IMR-90 (cell line): ENCODE measurements around the gene SUGCT. TPM values are rescaled to one million over a fixed set of nuclear protein-coding genes. Genes with fewer than 3 reads are reported as not detected.

Source experiments
- ATAC-seq: fragments of 200-7000 bp; cut with Tn5 transposase; 2 replicates; pipeline ENCODE4 v1.9.1; 2020; ENCODE audit warnings: low read depth, mild to moderate bottlenecking, moderate library complexity
- BruUV-seq: library from RNA; stranded (reverse); fragments of 400-500 nt; replicated peaks from 2 replicates; lab custom pipeline; 2021; lab: Mats Ljungman, UMichigan
- CTCF ChIA-PET: fragments of 300-600 bp; formaldehyde crosslinking; extraction: SDS; loops from one replicate; lab custom pipeline; 2021; ENCODE audit warnings: antibody characterized with exemption; lab: Yijun Ruan, JAX
- POLR2A ChIA-PET: fragments of 300-600 bp; sonication (Branson Sonifier 250); formaldehyde crosslinking; loops from one replicate; lab custom pipeline; 2022; ENCODE audit warnings: antibody characterized with exemption; ENCODE audit not compliant: unreplicated experiment; lab: Charles Lee
- DNase-seq: peaks from one replicate; pipeline ENCODE4 v3.0.0; 2013
- H2AFZ ChIP-seq: replicated peaks from 2 replicates; pipeline ENCODE3; 2013; ENCODE audit warnings: low read length, mild to moderate bottlenecking; ENCODE audit not compliant: poor library complexity
- H2AK5ac ChIP-seq: 2 replicates; pipeline ENCODE4 v1.6.1; 2013; ENCODE audit warnings: low read depth, low read length, inconsistent platforms
- H2AK9ac ChIP-seq: replicated peaks from 2 replicates; pipeline ENCODE3; 2013; ENCODE audit warnings: mild to moderate bottlenecking, low read depth, low read length, moderate library complexity; ENCODE audit not compliant: poor library complexity
- H2BK120ac ChIP-seq: 2 replicates; pipeline ENCODE4 v1.6.1; 2013; ENCODE audit warnings: low read depth, low read length, inconsistent platforms
- H2BK15ac ChIP-seq: 3 replicates; pipeline ENCODE4 v1.6.1; 2013; ENCODE audit warnings: low read depth, low read length, inconsistent platforms
- H2BK20ac ChIP-seq: 2 replicates; pipeline ENCODE4 v1.6.1; 2013; ENCODE audit warnings: low read depth, mild to moderate bottlenecking, inconsistent platforms, low read length, moderate library complexity
- H2BK5ac ChIP-seq: 2 replicates; pipeline ENCODE4 v1.6.1; 2013; ENCODE audit warnings: mild to moderate bottlenecking, low read depth, low read length, inconsistent platforms; ENCODE audit not compliant: poor library complexity, severe bottlenecking
- H3K14ac ChIP-seq: replicated peaks from 2 replicates; pipeline ENCODE4 v1.6.1; 2013; ENCODE audit warnings: low read depth, low read length, inconsistent platforms
- H3K18ac ChIP-seq: 2 replicates; pipeline ENCODE4 v1.6.1; 2013; ENCODE audit warnings: low read depth, low read length, control low read depth
- H3K23ac ChIP-seq: 2 replicates; pipeline ENCODE4 v1.6.1; 2013; ENCODE audit warnings: low read depth, low read length, inconsistent platforms
- H3K27ac ChIP-seq: 2 replicates; pipeline ENCODE4 v1.5.1; 2013; ENCODE audit warnings: mild to moderate bottlenecking, control low read depth, low read length; ENCODE audit not compliant: insufficient read depth
- H3K27me3 ChIP-seq: 2 replicates; pipeline ENCODE4 v1.6.1; 2013; ENCODE audit warnings: low read length; ENCODE audit not compliant: control insufficient read depth, insufficient read depth
- H3K36me3 ChIP-seq: 2 replicates; pipeline ENCODE4 v1.6.1; 2013; ENCODE audit warnings: low read length, mixed read lengths; ENCODE audit not compliant: control insufficient read depth, insufficient read depth
- H3K4ac ChIP-seq: 2 replicates; pipeline ENCODE4 v1.6.1; 2013; ENCODE audit warnings: low read depth, low read length, inconsistent platforms
- H3K4me1 ChIP-seq: 2 replicates; pipeline ENCODE4 v1.6.1; 2013; ENCODE audit warnings: low read length, mixed read lengths; ENCODE audit not compliant: control insufficient read depth, insufficient read depth
- H3K4me2 ChIP-seq: 2 replicates; pipeline ENCODE4 v1.6.1; 2013; ENCODE audit warnings: low read depth, mild to moderate bottlenecking, control low read depth, low read length, moderate library complexity
- H3K4me3 ChIP-seq: 2 replicates; pipeline ENCODE4 v1.5.1; 2013; ENCODE audit warnings: low read depth, mild to moderate bottlenecking, control low read depth, low read length, moderate library complexity; ENCODE audit not compliant: insufficient read depth
- H3K56ac ChIP-seq: 2 replicates; pipeline ENCODE4 v1.6.1; 2013; ENCODE audit warnings: low read length, inconsistent platforms; ENCODE audit not compliant: insufficient read depth; ENCODE audit errors: extremely low read depth
- H3K79me1 ChIP-seq, 2 experiments: 2 replicates each; pipeline ENCODE4 v1.6.1; 2013; ENCODE audit warnings: low read length in 2 of 2, inconsistent platforms in 1 of 2, low read depth in 1 of 2
- H3K9ac ChIP-seq: 2 replicates; pipeline ENCODE4 v1.6.1; 2013; ENCODE audit warnings: low read depth, low read length, control low read depth
- H3K9me1 ChIP-seq: 2 replicates; pipeline ENCODE4 v1.6.1; 2013; ENCODE audit warnings: low read length, inconsistent platforms; ENCODE audit not compliant: insufficient read depth
- H3K9me3 ChIP-seq: 2 replicates; pipeline ENCODE4 v1.6.1; 2013; ENCODE audit warnings: low read length; ENCODE audit not compliant: control insufficient read depth, insufficient read depth
- H4K20me1 ChIP-seq: 2 replicates; pipeline ENCODE4 v1.6.1; 2013; ENCODE audit warnings: low read length, inconsistent platforms; ENCODE audit not compliant: insufficient read depth
- H4K5ac ChIP-seq: 2 replicates; pipeline ENCODE4 v1.6.1; 2013; ENCODE audit warnings: mild to moderate bottlenecking, low read depth, low read length, control low read depth
- H4K8ac ChIP-seq, 2 experiments: 2 replicates each; pipeline ENCODE4 v1.6.1; 2013; ENCODE audit warnings: low read depth in 2 of 2, low read length in 2 of 2, control low read depth in 1 of 2, inconsistent platforms in 1 of 2
- H4K91ac ChIP-seq: 2 replicates; pipeline ENCODE4 v1.6.1; 2013; ENCODE audit warnings: low read depth, low read length, inconsistent platforms; ENCODE audit not compliant: insufficient read depth
- BHLHE40 ChIP-seq: fragments of 150-350 bp; IDR thresholded peaks from 2 replicates; pipeline ENCODE4 v1.6.1; 2016; ENCODE audit warnings: mild to moderate bottlenecking, low read depth, low read length
- CHD1 ChIP-seq: IDR thresholded peaks from 2 replicates; pipeline ENCODE4 v1.6.1; 2012; ENCODE audit warnings: low read depth, low read length, improper control_type of control experiment
- ELK1 ChIP-seq: fragments of 150-350 bp; IDR thresholded peaks from 2 replicates; pipeline ENCODE4 v1.6.1; 2016; ENCODE audit warnings: low read depth, mild to moderate bottlenecking, low read length, moderate library complexity, borderline replicate concordance
- MAFK ChIP-seq: IDR thresholded peaks from 2 replicates; pipeline ENCODE4 v1.6.1; 2012; ENCODE audit warnings: low read depth, low read length, improper control_type of control experiment
- RFX5 ChIP-seq: IDR thresholded peaks from 2 replicates; pipeline ENCODE4 v1.8.0; 2012; ENCODE audit warnings: low read depth, mild to moderate bottlenecking, low read length, moderate library complexity
- WGBS, 2 experiments: methylation state at CpG; one replicate each; pipeline versions ENCODE4 v1.1.5 to v1.1.7; 2013; ENCODE audit warnings: missing lambda C conversion rate in 2 of 2; ENCODE audit not compliant: insufficient read length in 1 of 2; ENCODE audit errors: extremely low coverage in 2 of 2; 5-methylcytosine and 5-hydroxymethylcytosine counted together
- dilution Hi-C: fragments of 300-500 bp; cut with HindIII; formaldehyde crosslinking; loops from one replicate; pipeline ENCODE4 v1.14.3; 2018; ENCODE audit warnings: low sequenced_read_pairs; ENCODE audit not compliant: unreplicated experiment
- in situ Hi-C: fragments of 300-500 bp; cut with MboI; formaldehyde crosslinking; loops from 3 replicates; pipeline ENCODE4 v1.14.3; 2019; ENCODE audit warnings: low sequenced_read_pairs, inconsistent platforms, mixed read lengths
- intact Hi-C: fragments of 100-400 bp; cut with micrococcal nuclease; formaldehyde crosslinking; loops from 2 replicates; pipeline ENCODE4 v1.10.0; 2022
- polyA plus RNA-seq, 3 experiments: library from polyadenylated mRNA; depleted of rRNA; stranded (reverse); fragments of >200 nt; gene quantifications; 2 replicates each; pipeline ENCODE4 v1.2.3, GENCODE V29; 2012; ENCODE audit warnings: low replicate concordance in 1 of 3
- total RNA-seq: library from RNA; depleted of rRNA; stranded (reverse); fragments of >200 nt; gene quantifications from 2 replicates; pipeline ENCODE4 v1.2.3, GENCODE V29; 2012
- TF ChIP-seq, protein P1 (sequence below): fragments of 150-350 bp; IDR thresholded peaks from 2 replicates; pipeline ENCODE4 v1.6.1; 2017; ENCODE audit warnings: mild to moderate bottlenecking, antibody characterized with exemption, low read length, low read depth

SUGCT gene
- total and polyA plus RNA-seq, 2 of the 4 experiments (the other 2 are of a cell fraction) = 5.9 to 8.3 TPM

GRCh38 chr7:40095695-40096327 lies 39.0 kb upstream of the SUGCT start:
- Histone ChIP-seq H3K4ac (no peak overlapping the region), H3K4me2 (no peak overlapping the region), H3K56ac (no peak overlapping the region), H3K18ac (no peak overlapping the region), H2BK15ac (no peak overlapping the region), H3K79me1 (peaks cover 10 to 14% of the 10 kb centered on the region in 2 experiments; a peak in 3 of 4 replicates), H3K9me1 (no peaks in the 10 kb centered on the region), H2AK9ac (no peak overlapping the region), H3K14ac (no peak overlapping the region), H3K4me3 (no peak overlapping the region), H2BK120ac (no peak overlapping the region), H3K27ac (no peak overlapping the region), H4K91ac (no peak overlapping the region), H3K9ac (no peak overlapping the region), H2BK5ac (no peak overlapping the region), H3K36me3 (peaks cover 20% of the 10 kb centered on the region), H2BK20ac (no peak overlapping the region), H4K5ac (no peak overlapping the region), H3K27me3 (no peaks in the 10 kb centered on the region), H2AFZ (no peak overlapping the region), H4K8ac (no peak overlapping the region), H2AK5ac (no peak overlapping the region), H3K23ac (no peak overlapping the region), H3K4me1 (no peaks in the 10 kb centered on the region), H4K20me1 (no peaks in the 10 kb centered on the region), H3K9me3 (no peaks in the 10 kb centered on the region)
- no peak for ATAC-seq
- intact Hi-C loops = no loop called here
- TF ChIP-seq BHLHE40 (no peak), CHD1 (no peak), RFX5 (no peak), MAFK (no peak), ELK1 (no peak)
- TF ChIP-seq, protein P1, sequence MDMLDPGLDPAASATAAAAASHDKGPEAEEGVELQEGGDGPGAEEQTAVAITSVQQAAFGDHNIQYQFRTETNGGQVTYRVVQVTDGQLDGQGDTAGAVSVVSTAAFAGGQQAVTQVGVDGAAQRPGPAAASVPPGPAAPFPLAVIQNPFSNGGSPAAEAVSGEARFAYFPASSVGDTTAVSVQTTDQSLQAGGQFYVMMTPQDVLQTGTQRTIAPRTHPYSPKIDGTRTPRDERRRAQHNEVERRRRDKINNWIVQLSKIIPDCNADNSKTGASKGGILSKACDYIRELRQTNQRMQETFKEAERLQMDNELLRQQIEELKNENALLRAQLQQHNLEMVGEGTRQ = no peak
- ChIA-PET POLR2A (no interaction called here), CTCF (no interaction called here)
- DNase-seq = no peak
- no TSS peak for BruUV-seq
- WGBS, 2 experiments = no CpG with 5 or more reads among the region's 1 CpG
- in situ Hi-C loops = no loop called here
- dilution Hi-C loops = no loop called here
